HFF-Myc (cell line): Measurements from ENCODE around the gene ADCY9.

Experiments
- DNase-seq: peaks from one replicate; pipeline ENCODE4 v3.0.0-alpha.2; 2011; ENCODE audit warnings: low read depth; ENCODE audit errors: extremely low read depth
- H3K4me3 ChIP-seq: replicated peaks from 2 replicates; pipeline ENCODE4 v1.5.1; 2011; ENCODE audit warnings: low read depth, mild to moderate bottlenecking, control low read depth, low read length
- TF ChIP-seq, protein P1 (sequence below): IDR thresholded peaks from 2 replicates; pipeline ENCODE4 v1.5.1; 2012; ENCODE audit warnings: mild to moderate bottlenecking, low read depth, low read length, control low read depth; ENCODE audit errors: missing control alignments

Gene ADCY9

GRCh38 chr16:3980253-3981111 is 135.8 kb downstream of the ADCY9 start:
- TF ChIP-seq, protein P1, sequence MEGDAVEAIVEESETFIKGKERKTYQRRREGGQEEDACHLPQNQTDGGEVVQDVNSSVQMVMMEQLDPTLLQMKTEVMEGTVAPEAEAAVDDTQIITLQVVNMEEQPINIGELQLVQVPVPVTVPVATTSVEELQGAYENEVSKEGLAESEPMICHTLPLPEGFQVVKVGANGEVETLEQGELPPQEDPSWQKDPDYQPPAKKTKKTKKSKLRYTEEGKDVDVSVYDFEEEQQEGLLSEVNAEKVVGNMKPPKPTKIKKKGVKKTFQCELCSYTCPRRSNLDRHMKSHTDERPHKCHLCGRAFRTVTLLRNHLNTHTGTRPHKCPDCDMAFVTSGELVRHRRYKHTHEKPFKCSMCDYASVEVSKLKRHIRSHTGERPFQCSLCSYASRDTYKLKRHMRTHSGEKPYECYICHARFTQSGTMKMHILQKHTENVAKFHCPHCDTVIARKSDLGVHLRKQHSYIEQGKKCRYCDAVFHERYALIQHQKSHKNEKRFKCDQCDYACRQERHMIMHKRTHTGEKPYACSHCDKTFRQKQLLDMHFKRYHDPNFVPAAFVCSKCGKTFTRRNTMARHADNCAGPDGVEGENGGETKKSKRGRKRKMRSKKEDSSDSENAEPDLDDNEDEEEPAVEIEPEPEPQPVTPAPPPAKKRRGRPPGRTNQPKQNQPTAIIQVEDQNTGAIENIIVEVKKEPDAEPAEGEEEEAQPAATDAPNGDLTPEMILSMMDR: no peak
- DNase-seq: no peak

GRCh38 chr16:3979518-3979917 is 136.7 kb downstream of the ADCY9 start:
- TF ChIP-seq, protein P1: no peak
- H3K4me3 ChIP-seq: no peak overlapping the region
- no peak for DNase-seq

More at GRCh38 chr16:3980253-3981111, 135.8 kb downstream of the ADCY9 start:
- H3K4me3 ChIP-seq: no peak overlapping the region

DNA sequence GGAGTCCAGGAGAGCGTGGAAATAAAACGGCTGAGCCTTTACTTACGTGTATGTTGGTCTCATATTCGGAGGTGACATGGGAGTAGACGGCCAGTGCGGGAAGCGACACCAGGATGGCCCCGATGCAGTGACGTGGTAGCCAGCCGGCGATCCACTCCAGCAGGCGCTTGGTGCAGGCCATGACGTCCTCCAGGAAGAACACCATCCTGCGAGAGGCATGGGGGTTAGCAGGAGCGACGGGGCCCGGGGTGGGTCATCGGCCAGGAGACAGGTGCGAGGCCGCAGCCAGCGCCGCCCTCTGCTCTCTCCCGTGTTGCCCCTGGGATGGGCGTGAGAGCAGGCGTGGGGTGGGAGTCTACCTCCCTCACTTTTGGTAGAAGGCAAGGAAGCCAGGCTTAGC is 137.2 kb downstream of the ADCY9 start:
- TF ChIP-seq, protein P1: no peak
- no peak for DNase-seq
- no peak overlapping the region for H3K4me3 ChIP-seq

GRCh38 chr16:3977376-3977775 is 138.9 kb downstream of the ADCY9 start:
- no peak overlapping the region for H3K4me3 ChIP-seq
- DNase-seq: no peak
- TF ChIP-seq, protein P1: no peak

GRCh38 chr16:3974751-3975150 is 141.5 kb downstream of the ADCY9 start:
- no peak overlapping the region for H3K4me3 ChIP-seq
- TF ChIP-seq, protein P1: no peak
- no peak for DNase-seq

GRCh38 chr16:3971706-3972105 is 144.5 kb downstream of the ADCY9 start:
- H3K4me3 ChIP-seq: no peak overlapping the region
- DNase-seq: no peak
- TF ChIP-seq, protein P1: no peak
